NCI-H460 (cell line): ENCODE results near the gene PTTG1IP. TPM values are rescaled to one million over a fixed set of nuclear protein-coding genes. Genes with fewer than 3 reads are reported as not detected.

Source experiments
- DNase-seq: peaks from one replicate; pipeline ENCODE4 v3.0.0-alpha.2; 2016; ENCODE audit warnings: low read depth; ENCODE audit errors: extremely low read depth
- total RNA-seq: library from RNA; depleted of rRNA; stranded (reverse); fragments of >200 nt; shearing (Covaris generic); gene quantifications from 2 replicates; pipeline ENCODE4 v1.2.3, GENCODE V29; 2014

PTTG1IP gene
- total RNA-seq, 1 experiment from 2014 or later = 139 TPM

DNA sequence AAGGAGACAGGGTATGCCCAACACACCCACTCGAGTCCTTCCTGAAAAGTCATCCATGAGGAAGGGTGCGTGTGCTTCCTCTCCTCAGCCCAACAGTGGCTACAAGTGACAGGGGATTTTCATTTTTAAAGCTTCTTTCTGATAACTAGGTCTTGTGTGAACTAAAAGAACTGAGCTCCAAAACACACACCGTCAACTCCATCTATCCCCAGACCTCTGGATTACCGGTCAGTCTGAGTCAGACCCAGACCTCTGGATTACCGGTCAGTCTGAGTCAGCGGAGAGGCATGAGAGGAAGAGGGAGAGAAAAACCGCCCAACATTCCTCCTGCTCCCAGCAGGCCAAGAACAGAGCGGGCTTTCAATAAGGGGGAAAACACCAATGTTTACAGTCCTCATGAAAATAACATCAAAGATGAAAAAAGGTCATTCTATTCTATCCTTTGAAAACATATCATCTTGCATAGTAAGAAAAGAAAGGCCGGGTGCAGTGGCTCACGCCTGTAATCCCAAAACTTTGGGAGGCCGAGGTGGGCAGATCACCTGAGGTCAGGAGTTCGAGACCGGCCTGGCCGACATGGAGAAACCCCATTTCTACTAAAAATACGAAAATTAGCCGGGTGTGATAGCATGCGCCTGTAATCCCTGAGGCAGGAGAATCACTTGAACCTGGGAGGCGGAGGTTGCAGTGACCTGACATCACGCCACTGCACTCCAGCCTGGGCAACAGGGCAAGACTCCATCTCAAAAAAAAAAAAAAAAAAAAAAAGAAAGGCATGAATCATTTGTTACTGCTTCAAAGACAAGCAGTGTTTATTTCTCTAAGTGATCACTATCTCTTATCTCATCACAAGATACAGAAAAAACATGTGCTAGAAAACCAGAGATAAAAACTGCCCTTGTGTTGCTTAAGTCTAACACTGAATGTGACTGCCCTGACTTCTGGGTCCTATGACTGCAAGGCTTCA lies 3.4 kb downstream of the PTTG1IP start:
- peak; percentile 78 for DNase-seq

DNA sequence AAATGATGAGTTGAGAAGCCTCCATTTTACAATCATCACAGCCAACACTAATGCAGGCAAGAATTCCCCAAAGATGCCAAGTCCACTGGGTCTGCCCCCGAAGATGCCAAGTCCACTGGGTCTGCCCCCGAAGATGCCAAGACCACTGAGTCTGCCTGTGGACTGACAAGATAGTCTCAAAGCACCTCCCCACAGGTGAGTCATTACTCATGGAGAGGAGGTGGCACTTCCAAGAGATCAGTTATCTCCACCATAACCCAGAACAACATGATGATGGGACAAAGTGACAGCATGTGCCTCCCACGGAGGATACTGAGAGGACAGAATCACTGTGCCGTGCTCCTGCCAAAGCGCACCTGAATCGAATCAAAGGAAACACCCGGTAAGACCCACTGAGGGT lies 4.8 kb downstream of the PTTG1IP start:
- DNase-seq = no peak

DNA sequence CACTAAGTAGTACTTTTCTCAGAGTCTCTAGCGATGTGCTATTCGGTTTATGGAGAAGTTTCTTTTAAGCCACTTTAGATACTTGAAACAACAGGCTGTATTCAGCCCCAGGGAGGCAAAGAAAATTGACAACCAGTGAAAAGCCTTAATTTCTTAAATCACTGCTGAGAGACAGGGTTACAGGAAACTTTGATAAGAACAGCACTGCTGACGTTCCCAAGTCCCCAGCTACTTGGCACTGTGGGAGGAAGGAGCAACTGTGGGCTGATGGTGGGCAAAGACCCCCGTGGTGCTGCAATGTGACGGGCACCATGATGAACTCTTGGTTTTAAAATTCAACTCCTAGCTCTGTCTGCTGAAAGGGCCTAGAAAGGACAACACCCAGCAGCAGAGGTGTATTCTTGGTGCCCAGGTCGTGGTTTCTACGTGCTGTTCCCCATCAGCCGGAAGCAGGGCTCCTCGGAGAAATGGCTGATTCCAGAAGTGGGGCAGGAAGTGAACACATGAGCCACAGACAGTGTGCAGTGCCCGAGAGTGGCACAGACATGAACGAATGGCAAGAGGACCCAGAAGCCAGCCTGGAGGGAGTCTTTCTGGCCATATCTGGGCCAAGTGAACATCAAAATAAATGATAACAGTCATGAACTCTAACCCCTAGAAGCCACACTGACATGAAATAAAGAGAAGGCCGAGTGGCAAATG lies 5.3 kb downstream of the PTTG1IP start:
- DNase-seq = no peak

DNA sequence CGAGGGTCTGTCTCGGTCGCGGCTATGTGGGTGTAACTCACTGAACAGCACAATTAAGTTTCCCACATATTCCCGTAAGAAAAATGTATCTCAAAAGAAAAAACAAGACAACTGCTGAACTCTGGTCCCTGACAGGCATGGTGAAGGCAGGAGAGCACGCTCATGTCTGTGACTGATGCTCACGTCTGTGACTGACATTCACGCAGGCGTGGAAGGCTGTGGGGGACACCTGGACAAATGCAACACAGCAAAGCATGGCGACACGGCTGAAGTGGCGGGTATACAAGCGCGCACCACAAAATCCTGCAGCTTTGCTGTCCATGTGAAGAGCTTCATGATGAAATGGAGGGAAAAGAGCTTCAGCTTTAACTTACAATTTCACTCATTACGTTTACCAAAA lies 6.0 kb downstream of the PTTG1IP start:
- DNase-seq = no peak

DNA sequence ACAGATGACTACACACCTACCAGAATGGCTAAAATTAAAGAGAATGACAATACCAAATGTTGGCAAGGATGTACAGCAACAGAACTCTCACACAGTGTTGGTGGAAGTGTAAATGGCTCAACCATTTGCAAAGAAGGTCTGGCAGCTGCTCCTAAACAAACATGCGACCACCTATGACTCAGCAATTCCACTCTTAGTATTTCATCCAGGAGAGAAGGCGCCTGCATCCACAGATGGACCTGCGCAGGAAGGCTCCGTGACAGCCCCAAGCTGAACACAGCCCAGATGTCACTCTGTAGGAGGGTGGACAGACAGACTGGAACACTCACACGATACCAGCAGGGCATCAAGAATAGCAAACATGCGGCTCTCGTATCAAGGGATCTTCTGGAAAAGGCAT lies 6.7 kb downstream of the PTTG1IP start:
- no peak for DNase-seq

DNA sequence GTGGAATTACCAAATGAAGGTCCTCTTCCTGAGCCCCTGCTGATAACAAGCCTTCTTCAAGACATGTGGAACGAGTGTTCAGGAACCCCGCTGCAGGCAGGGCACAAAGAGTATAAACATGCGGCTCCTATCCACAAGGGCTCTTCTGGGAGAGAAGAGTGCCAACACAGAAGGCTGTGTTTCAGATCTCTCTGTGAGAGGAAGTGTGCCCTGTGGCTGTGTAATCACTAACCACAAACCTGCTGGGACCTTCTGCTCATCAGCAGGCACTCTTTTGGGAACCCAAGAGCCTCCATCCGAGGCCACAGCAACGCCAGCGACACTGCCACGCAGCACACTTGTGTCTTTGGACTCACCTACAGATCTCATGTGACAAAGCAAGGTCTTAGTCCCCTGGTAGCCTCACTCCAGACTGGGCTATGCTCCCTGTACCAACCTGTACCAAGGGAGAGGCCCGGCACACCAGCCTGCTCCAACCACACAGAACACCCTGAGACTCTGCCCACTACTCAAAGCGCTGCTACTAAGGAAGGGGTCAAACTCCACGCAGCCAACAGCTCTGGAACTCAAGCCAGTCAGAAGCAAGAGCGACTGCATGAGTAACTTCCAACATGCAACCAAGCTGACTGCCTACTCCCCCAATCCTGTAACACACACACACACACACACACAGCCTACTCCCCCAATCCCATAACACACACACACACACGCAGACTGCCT lies 7.8 kb downstream of the PTTG1IP start:
- no peak for DNase-seq

DNA sequence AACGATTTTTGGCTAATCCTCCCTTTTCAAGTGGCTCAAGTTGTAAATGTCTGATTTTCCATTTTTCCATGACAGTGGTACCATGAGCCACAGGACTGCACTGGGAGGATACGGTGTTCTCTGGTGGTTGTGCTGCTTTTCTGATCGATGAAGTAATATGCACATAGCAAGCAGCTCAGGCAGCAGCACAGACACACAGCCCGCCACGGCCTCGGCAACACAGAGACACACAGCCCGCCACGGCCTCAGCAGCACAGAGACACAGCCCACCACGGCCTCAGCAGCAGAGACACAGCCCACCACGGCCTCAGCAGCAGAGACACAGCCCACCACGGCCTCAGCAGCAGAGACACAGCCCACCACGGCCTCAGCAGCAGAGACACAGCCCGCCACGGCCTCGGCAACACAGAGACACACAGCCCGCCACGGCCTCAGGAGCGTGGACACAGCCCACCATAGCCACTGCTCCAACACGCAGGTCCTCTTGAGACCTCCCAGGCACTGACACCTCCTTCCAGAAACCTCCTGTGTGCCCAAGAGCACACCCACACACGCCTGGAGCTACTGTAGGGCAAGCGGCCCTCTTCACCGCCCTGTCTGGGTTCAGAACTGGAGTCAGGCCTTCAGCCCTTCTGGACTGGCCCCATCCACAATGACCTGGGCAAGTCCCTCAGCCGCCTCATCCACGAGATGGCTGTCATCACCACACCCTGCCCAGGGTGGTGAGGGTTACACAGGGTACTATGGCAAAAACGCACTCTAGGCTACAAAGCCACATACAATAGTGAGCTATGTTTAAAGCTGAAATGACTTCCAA lies 10.4 kb downstream of the PTTG1IP start:
- DNase-seq = no peak

DNA sequence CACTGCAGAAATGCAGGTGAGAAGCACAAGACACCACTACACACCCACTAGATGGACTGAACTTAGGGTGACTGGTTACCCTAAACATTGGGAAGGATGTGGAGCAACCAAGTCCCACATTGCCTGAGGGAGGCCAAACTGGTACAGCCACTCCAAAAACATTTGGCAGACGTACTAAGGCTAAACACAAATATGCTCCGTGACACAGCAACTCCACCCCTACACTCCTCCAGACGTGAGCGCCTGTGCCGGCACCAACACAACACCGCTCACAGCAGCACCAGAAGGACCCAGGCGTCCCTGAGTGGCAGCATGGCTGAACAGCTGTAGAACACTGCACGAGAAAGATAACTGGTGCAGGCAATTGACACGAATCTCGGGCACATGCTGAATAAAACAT lies 14.7 kb downstream of the PTTG1IP start:
- no peak for DNase-seq

DNA sequence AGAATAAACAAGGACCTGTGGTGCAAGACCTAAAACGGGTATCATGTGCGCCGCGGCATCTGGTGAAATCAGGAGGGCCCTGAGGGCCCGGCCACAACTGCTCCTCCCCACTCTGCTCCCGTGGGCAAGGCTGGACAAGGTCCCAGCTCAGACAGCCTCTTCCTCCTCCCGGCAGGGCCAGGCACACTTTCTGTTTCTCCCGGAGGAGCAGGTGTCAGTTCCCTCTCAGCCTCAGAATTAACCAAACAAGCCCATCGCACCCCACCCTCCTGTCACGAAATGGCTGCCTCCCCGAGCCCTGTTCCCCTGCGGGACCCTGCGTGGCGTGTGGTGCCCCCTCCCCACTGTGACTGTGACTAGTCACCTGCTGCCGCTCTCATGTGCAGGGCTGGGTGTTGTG lies 15.2 kb downstream of the PTTG1IP start:
- no peak for DNase-seq

DNA sequence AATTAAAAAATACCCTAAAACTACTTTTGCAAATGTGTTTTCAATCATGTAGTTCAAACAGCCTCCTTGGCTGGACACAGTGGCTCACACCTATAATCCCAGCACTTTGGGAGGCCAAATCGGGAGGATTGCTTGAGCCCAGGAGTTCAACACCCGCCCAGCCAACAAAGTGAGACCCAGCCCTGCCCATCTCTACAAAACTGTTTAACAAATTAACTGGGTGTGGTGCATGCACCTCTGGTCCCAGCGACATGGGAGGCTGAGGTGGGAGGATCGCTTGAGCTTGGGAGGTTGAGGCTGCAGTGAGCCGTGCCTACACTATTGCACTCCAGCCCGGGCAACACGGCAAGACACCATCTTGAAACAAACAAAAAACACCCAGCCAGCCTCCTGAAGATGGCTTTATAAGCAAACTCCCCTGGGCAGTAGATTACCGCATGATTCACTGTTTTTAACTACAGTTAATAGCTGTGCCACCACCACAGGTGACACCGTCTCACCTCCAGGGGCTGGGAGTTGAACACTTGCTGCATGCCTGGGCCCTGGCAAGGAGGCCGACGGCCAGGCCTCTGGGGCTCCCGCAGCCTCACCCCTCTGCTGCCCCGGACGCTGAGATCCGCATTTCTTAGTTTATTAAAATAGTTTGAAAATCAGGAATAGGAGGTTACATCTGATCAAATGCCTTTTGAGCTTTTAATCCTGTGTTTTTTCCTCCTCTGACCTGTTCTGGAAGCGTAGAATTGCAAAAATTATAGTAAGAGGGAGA lies 16.2 kb downstream of the PTTG1IP start:
- DNase-seq = no peak

DNA sequence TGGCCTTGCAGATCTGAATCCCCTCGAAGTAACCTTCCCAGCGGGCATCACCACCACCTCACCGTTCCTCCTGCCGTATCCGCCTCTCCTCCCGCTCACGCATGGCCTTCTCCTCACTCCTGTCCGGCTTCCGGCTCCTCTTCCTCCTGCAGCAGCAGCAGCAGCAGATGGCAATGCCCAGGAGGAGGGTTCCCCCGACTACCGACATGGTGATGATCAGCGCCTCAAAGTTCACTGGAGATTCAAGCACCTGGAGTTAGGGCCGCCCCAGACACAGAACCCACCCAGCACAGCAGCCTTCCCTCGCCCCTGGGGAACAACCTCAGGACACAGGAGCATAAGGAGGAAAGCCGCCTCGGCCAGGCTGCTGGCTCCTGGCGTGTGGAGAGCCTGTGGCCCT lies 17.4 kb downstream of the PTTG1IP start:
- no peak for DNase-seq

DNA sequence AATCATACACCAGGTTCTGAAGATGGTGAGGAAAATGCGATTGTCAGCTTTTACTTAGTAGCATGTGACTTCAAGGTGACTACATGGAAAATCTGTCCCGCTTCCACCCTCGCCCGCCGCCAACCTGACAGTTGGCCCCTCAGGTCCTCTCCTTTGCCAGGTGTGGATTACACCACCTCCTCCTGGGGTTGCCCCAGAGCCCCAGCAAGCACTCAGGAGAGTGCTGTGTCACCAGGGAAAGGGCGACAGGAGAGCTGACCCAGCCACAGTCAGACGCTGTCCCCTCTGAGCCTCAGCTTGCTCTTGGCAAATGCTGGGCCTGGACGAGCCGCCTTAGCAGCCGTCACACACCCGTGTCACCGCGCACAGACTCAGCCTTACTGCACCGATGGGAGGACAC lies 17.9 kb downstream of the PTTG1IP start:
- no peak for DNase-seq

DNA sequence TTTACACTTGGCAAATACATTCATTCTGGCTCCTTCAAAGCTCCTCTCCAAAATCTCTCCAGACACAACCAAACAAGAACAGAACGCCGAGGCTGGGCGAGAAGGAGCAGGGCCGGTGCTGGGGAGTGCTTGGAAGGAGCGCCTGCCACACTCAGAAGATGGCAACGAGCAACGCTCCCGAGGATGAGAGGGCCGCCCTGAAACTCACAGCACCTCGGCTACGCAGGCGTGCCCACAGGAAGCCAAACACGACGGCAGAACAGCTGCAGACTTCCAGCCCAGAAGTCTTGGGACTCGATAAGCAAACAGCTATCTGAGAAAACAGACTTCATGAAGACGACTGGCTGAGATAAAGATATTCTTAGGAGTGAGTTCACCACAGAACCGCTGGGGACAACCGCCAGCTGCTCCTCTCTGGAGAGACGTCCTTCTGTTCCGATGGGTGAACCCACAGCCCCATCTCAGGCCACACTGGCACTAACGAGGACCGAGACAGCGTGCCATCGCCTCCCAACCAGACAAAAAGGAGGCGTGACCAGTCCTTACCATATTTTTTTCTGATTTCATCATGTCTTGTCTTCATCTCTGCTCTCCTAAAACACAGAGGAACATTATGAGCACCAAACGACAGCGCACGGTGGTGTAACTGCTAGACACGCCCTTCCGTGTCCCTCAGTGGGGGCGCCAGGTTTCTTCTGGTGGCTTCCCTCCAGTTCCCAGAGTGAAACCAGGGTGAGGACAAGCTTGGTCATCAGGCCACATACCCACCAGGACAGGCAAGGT lies 18.6 kb downstream of the PTTG1IP start:
- no peak for DNase-seq

DNA sequence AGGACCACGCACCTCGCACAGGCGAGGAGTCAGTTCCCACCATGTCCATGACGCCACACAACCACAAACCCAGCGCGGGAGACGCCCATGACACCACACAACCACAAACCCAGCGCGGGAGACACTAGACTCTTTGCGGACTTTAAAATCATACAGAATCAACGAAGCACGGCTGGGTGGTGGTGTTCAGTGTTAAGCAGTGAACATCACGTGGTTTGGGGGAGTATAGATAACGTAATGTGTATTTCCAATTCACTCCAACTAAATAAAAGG lies 19.2 kb downstream of the PTTG1IP start:
- DNase-seq = no peak

DNA sequence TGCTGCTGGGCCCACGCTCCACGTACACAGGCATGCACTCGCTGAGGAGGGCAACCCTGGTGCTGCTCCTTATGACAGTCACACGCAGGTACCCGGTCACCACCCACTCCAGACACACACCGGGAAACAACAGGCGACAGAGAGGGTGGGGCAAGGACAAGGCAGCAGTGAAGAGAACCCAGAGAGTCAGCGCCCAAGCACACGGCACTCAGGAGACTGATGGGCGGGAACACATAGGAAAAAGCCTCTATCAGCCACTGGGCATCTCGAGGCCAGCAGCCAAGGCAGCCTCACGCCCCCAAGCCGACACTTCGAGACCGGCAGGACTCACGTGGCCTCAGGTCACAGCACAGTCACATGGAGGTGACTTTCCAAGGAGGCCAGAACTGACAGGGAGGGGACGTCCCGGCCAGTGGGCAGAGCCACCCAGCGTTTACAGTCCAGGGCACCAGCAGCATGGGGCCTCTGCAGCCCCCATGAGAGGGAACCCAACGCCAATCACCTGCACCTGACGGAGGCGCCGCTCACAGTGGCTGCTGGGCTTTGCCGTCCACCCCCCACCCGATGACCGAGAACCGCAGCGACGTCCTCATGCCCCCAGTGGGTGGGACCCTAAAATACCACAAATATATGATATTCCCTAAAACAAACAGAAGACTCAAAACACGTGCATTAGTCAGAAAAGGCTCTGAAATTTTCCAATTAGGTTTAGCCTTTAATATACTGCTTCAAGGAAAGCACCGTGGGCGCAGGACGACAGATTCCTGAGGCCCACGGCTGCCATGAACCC lies 19.7 kb downstream of the PTTG1IP start:
- DNase-seq = no peak

DNA sequence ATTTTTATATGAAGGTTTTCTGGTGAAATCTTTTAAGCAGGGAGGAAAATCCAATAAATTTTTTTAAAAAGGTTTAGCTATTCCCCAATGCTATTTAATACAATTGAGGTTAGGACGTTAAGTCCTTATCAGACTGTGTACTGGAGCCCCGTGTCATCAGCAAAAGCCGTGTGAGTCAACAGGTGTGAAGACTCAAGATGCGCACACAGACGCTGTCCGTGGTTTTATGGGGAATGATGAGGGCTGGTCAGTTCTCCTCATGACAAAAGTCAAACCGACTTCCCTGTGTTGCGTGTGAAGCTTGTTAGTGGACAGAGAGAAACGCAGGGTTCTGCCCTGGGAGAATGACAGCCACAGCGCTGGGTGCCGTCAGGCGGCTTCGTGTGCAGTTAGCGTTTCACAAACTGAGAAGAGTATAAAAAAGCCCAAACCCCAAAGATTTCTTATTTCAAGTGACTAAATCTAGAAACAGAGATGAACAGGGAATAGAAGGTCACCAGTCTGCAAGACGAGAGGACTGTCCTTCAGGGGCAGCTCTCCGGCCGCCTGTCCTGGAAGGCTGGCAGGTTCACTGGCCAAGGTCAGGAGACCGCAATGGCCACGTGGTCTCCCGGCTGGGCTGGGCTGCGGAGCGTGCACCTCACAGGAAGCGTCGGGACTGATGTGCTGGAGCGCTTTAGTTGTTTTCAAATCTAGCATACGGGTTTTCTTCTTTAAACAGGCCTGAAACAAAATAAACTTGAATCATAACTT lies 22.4 kb downstream of the PTTG1IP start:
- no peak for DNase-seq

DNA sequence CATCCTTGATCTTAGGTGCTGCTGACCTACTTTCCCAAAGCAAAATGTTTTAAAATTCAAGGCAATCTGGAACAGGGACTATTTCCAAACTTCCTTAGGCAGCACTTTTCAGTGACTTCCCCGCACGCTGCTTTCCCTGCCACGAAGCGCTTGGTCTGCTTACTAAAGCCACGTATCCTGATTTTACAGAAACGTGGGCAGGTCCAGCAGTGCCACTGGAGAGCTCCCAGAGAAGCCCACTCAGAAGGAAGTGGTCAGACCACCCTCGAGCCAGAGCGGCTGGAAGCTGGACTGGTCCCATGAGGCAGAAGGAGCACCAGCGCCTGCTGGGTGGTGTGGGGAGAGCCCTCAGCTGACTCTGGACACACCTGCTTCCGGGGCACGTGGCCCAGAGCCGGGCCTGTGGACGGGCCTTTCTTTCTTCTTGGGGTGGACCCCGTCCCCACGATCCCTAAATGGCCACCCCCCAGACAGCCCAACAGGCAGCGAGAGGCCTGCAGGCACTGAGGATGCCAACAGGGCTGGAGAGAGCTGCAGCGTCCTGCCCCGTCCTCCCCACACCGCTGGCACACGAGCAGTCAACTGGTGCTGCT lies 23.2 kb downstream of the PTTG1IP start:
- no peak for DNase-seq
